ENCODE results near the gene PPP1R3D. TPM values are rescaled to one million over a fixed set of nuclear protein-coding genes. Genes with fewer than 3 reads are reported as not detected.

PPP1R3D gene
- total RNA-seq, 1 donor from 2014 or later: 11.8 TPM

DNA sequence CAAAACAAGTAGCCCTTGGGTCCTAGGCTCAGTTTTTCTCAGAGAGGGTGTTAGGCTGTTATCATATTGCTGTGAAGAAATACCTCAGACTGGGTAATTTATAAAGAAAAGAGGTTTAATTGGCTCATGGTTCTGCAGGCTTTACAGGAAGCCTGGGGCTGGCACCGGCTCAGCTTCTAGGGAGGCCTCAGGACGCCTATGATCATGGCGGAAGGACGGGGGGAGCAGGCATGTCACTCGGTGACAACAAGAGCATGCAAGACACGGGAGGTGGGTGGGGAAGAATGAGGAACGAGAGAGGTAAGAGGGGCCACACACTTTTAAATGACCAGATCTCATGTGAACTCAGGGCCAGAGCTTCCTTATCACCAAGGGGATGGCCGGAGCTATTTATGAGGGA is 45.1 kb upstream of the PPP1R3D start:
- DNase-seq (ENCODE audit: extremely low spot score in 2 of 2): no peak
- H3K4me3 ChIP-seq: no peak overlapping the region
- no peaks in the 10 kb centered on the region for H3K36me3 ChIP-seq
- H3K9me3 ChIP-seq: no peaks in the 10 kb centered on the region
- no peaks in the 10 kb centered on the region for H3K4me1 ChIP-seq
- no peak overlapping the region for H3K27ac ChIP-seq
- TF ChIP-seq, protein P1, sequence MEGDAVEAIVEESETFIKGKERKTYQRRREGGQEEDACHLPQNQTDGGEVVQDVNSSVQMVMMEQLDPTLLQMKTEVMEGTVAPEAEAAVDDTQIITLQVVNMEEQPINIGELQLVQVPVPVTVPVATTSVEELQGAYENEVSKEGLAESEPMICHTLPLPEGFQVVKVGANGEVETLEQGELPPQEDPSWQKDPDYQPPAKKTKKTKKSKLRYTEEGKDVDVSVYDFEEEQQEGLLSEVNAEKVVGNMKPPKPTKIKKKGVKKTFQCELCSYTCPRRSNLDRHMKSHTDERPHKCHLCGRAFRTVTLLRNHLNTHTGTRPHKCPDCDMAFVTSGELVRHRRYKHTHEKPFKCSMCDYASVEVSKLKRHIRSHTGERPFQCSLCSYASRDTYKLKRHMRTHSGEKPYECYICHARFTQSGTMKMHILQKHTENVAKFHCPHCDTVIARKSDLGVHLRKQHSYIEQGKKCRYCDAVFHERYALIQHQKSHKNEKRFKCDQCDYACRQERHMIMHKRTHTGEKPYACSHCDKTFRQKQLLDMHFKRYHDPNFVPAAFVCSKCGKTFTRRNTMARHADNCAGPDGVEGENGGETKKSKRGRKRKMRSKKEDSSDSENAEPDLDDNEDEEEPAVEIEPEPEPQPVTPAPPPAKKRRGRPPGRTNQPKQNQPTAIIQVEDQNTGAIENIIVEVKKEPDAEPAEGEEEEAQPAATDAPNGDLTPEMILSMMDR (IDR thresholded peaks at IDR 0.05): no peak
- no peak for TF ChIP-seq POLR2A (IDR thresholded peaks at IDR 0.05)
- no peak for TF ChIP-seq POLR2AphosphoS5 (IDR thresholded peaks at IDR 0.05; ENCODE audit: insufficient read depth in 1 of 2, low read depth in 1 of 2)
- intact Hi-C loops (cut with DNase I): no loop called here
- H3K27me3 ChIP-seq: no peaks in the 10 kb centered on the region

DNA sequence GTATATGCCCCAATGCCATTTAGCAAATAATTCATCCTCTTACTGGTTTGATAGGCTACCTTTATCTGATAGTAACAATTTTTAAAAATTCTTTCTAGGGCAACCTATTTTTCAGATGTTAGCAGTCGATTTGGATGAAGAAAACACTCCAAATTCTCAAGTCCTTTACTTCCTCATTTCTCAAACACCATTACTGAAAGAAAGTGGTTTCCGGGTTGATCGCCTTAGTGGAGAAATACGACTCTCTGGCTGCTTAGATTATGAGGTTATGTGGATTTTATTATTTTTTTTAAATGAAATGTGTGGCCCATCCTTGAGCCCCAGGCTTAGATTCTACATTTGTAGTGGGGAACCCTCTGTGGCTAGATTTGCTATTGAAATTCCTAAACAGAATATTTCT is 44.4 kb upstream of the PPP1R3D start:
- no peaks in the 10 kb centered on the region for H3K36me3 ChIP-seq
- no peaks in the 10 kb centered on the region for H3K4me1 ChIP-seq
- no peaks in the 10 kb centered on the region for H3K27me3 ChIP-seq
- no peaks in the 10 kb centered on the region for H3K9me3 ChIP-seq
- H3K4me3 ChIP-seq: no peak overlapping the region
- no peak overlapping the region for H3K27ac ChIP-seq
- TF ChIP-seq POLR2A (IDR thresholded peaks at IDR 0.05) (no peak), POLR2AphosphoS5 (IDR thresholded peaks at IDR 0.05; ENCODE audit: insufficient read depth in 1 of 2, low read depth in 1 of 2) (no peak)
- TF ChIP-seq, protein P1 (IDR thresholded peaks at IDR 0.05): no peak
- DNase-seq (ENCODE audit: extremely low spot score in 2 of 2): no peak
- intact Hi-C loops (cut with DNase I): no loop called here

DNA sequence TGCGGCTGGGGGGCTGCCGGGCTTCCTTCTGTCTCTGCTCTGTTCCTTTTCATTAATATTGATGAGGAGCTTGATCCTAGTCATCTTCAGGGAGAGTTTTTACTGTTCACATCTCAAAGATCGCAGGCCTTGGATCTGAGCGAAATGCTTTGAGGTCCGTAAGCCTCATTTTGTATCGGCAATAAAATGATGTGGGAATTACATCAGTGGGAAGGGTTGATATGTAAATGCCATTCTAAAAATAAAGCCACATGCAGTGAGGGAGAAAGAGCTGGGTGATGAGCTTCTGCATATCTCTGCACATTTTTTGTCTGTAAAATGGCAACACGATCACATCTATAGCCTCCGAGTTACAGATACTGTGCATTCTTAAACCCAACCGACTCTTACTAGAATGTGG is 43.0 kb upstream of the PPP1R3D start:
- Histone ChIP-seq H3K4me1 (no peaks in the 10 kb centered on the region), H3K4me3 (no peak overlapping the region), H3K9me3 (no peaks in the 10 kb centered on the region), H3K27me3 (no peaks in the 10 kb centered on the region), H3K27ac (no peak overlapping the region), H3K36me3 (no peaks in the 10 kb centered on the region)
- intact Hi-C loops (cut with DNase I): no loop called here
- no peak for DNase-seq (ENCODE audit: extremely low spot score in 2 of 2)
- TF ChIP-seq POLR2AphosphoS5 (IDR thresholded peaks at IDR 0.05; ENCODE audit: insufficient read depth in 1 of 2, low read depth in 1 of 2) (no peak), POLR2A (IDR thresholded peaks at IDR 0.05) (no peak)

- TF ChIP-seq, protein P1 (IDR thresholded peaks at IDR 0.05): no peak
- TF ChIP-seq POLR2AphosphoS5 (IDR thresholded peaks at IDR 0.05; ENCODE audit: insufficient read depth in 1 of 2, low read depth in 1 of 2) (no peak), POLR2A (IDR thresholded peaks at IDR 0.05) (no peak)
- Histone ChIP-seq H3K36me3 (no peaks in the 10 kb centered on the region), H3K9me3 (no peaks in the 10 kb centered on the region), H3K27me3 (no peaks in the 10 kb centered on the region), H3K27ac (no peak overlapping the region), H3K4me3 (no peak overlapping the region), H3K4me1 (no peaks in the 10 kb centered on the region)
- intact Hi-C loops (cut with DNase I): no loop called here
- no peak for DNase-seq (ENCODE audit: extremely low spot score in 2 of 2)
Measured at GRCh38 chr20:59977086-59977485, 37.0 kb upstream of the PPP1R3D start.

- no peak for DNase-seq (ENCODE audit: extremely low spot score in 2 of 2)
- TF ChIP-seq POLR2AphosphoS5 (IDR thresholded peaks at IDR 0.05; ENCODE audit: insufficient read depth in 1 of 2, low read depth in 1 of 2): no peak
- TF ChIP-seq POLR2A (IDR thresholded peaks at IDR 0.05): no peak
- TF ChIP-seq, protein P1 (IDR thresholded peaks at IDR 0.05): no peak
- no peaks in the 10 kb centered on the region for H3K27me3 ChIP-seq
- no peaks in the 10 kb centered on the region for H3K9me3 ChIP-seq
- intact Hi-C loops (cut with DNase I): no loop called here
- H3K4me3 ChIP-seq: no peak overlapping the region
- no peaks in the 10 kb centered on the region for H3K36me3 ChIP-seq
- no peak overlapping the region for H3K27ac ChIP-seq
- H3K4me1 ChIP-seq: no peaks in the 10 kb centered on the region
Measured at GRCh38 chr20:59976156-59976782, 36.2 kb upstream of the PPP1R3D start.
